Right renal pelvis (tissue), 4 donors: ENCODE results near the gene PKIG. TPM values are rescaled to one million over a fixed set of nuclear protein-coding genes. Genes with fewer than 3 reads are reported as not detected.

Experiments used
- DNase-seq, 4 donors: peaks; one replicate each; pipeline ENCODE4 v3.0.0-alpha.2; 2013; ENCODE audit warnings: low read depth in 4 of 4, low spot score in 3 of 4, missing footprints in 1 of 4
- polyA plus RNA-seq, 4 donors: library from polyadenylated mRNA; unstranded; fragments of 120-200 nt; gene quantifications; one replicate each; pipeline ENCODE4 v1.2.1, GENCODE V29; 2013; ENCODE audit not compliant: insufficient read length in 4 of 4

Gene PKIG
- polyA plus RNA-seq, 4 donors = 61.2 to 73.4 (median 68.2) TPM

DNA sequence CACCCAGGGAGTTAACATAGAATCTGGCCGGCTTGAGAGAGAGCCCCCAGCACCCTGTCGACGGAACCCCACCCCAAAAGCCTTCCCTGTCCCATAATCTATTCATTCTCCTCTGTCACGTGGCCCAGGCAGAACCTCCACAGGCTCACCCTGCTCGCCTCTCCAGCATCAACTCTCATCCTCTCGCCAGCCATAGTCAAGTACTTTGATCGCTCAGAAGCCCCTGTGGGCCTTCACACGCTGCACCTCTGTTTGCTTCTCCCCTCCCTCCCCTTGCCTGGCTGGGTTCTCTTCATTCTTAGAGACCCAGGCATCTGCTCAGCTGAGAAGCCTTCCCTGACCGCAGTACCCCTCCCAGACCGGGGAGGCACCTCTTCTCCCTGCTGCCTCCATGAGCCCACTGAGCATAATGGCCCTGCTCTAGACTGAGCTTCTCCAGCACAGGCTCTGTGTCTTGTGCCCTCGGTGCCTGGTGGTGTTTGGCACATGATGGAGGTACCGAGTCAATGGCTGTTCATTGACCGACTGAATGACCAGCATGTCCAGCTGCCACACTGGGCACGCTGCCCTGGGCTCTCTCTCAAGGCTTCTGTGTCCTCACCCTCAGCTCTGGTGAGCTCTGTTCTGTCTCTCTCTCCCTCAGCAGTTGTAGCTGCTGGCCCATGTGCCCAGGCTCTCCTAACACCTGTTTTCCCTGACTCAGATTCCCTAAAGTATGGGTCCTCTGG lies 33.7 kb downstream of the PKIG start:
- no peak for DNase-seq

GRCh38 chr20:44616604-44616964 lies 34.2 kb downstream of the PKIG start:
- no peak for DNase-seq

GRCh38 chr20:44618318-44618731 lies 35.9 kb downstream of the PKIG start:
- DNase-seq = no peak

GRCh38 chr20:44619294-44619693 lies 36.9 kb downstream of the PKIG start:
- no peak for DNase-seq

DNA sequence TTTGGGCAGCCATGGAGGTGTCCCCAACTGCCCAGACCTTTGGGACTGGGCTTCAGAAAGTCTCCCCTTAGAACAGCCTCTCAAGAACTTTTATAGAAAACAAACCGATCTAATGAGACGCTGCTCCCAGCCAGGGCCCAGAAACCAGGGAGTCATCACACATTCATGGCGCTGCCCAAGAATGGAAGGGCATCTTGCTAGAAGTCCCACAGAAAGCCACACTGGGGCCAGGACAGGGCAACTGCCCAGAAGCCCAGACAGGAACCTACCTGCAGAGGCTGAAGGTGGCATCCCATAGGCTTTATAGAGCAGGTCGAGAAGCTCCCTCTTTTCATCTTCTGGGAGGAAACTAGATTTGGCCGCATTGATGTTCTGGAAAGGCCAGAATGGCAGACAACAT lies 37.7 kb downstream of the PKIG start:
- DNase-seq = no peak

GRCh38 chr20:44621325-44621724 lies 38.9 kb downstream of the PKIG start:
- DNase-seq = no peak

GRCh38 chr20:44621939-44622338 lies 39.6 kb downstream of the PKIG start:
- DNase-seq = no peak

DNA sequence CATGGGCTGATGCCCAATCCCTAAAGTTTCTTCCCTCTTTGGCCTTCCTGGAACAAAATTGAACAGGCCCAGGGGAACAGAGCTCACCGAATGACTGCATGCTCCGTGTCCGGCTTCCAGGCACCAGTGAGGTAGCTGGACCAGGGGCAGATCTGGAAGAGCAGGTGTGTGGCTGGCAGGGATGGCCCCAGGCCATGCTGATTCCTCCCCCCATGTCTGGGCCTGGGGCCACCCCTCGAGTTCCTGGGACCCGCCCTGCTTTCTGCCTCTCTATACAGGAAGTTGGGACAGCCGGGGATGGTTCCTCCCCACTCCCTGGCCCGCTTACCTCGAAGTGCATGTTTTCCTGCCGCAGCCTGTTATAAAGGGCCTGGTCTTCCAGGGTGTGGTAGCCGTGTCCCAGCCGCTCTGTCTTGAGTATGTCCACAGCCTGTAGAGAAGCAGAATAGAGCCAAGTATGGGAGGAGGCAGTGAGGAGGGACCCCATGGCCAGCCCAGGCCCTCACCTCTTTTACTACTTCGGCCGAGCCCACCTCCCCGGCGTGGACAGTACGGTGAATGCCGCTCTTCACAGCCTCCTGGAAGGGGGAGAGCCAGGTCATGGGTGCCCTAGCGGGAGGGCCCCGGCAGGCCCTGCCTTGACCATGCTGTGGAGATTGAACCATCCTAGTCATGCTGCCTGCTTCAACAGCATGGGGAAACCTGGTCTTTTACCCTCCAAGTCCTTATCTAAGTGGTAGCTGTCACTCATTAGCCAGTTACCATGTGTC lies 40.3 kb downstream of the PKIG start:
- no peak for DNase-seq

DNA sequence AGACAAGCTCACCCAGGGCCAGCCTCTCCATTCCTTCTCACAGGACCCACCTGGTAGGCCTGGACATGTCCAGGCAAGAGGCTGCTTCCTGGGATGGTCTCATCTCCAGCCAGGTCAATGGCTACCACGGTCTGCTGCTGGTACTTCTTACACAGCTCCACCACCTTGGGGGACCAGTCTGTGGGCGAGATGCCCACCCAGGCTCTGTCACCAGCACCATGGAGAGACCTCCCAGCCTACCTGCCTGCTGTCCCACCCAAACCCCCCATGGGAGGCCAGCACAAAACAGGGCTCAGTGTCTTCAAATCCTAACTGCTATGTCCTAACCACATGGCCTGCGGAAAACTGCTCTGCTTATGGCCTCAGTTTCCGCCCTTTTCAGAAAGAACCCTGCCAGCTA lies 41.8 kb downstream of the PKIG start:
- no peak for DNase-seq

DNA sequence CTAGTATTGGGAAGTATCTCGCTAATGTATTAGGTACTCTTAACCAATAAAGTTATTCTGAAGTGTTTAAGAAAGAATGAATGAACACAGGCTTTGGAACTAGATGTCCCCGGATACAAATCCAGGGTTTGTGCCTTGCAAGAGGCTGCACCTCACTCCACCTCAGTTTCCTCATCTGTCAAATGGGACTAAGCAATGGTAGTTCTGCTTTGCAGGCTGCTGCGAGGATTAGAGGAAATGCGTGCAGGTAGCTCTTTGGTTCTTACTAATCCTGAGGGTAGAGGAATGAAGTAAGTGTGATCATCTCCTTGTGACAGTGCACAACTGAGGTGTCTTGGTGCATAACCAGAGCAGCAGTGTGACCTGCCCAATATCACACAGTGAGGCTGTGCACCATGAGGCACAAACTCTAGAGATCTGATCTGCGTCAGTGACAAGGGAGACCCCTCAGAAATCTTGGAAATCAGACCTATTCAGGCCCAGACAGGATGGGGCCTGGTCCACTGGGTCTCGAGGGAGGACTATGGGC lies 42.4 kb downstream of the PKIG start:
- no peak for DNase-seq

GRCh38 chr20:44625361-44625760 lies 43.0 kb downstream of the PKIG start:
- DNase-seq = no peak

DNA sequence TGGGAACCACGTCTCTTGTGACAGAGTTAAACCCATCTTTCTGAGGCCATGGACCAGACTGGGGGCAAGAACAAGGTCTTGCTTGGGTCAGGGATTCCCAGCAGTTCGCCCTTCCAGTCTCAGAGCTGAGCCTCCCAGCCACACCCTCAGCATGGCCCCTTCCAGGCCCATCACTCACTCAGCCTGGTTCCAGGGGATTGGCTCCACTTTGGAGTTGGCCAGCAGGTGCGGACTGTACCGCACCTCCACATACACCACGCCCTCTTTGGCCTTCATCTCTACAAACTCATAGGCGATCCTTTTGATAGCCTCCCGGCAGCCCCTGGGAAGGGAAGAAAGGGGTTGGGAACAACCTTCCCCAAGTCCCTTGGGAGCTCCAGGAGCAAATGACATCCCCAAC lies 43.9 kb downstream of the PKIG start:
- DNase-seq = no peak

GRCh38 chr20:44627364-44628010 lies 45.1 kb downstream of the PKIG start:
- no peak for DNase-seq

DNA sequence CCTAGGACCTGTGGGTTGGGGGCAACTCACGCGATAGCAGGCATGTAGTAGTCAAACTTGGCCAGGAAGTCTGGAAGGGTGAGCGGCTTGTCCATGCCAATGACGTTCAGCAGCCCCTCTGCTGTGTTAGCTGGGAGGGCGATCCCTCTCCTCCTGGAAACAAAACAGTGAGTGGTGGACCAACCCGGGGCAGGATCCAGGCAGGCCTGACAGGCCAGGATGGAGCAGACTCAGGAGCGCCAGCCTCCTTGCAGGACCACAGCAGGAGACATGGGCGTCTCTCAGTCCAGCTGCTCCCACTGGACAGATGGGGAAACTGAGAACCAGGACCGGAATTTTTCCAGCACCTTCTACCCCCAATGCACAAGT lies 46.6 kb downstream of the PKIG start:
- no peak for DNase-seq

DNA sequence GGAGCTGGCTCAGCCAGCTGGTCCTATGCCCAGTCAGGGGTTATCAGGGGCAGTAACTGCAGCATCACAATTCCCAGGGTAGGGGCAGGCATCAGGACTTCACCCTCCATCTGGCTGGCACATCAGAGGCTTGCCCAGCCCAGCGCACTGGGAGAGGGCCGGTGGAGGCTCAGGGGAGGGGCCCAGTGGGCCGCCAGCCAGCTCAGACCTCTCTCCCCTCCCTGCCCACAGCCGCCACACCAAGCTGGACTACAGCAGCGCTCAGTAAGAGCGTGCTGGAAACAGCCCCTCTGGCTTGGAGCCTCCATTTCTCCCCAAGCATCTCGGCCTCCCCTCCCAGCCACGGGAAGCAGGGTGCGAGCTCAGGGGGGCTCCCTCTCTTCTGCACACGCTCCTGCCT lies 47.2 kb downstream of the PKIG start:
- DNase-seq = no peak

- no peak for DNase-seq
Measured at GRCh38 chr20:44630297-44630696, 47.9 kb downstream of the PKIG start.

DNA sequence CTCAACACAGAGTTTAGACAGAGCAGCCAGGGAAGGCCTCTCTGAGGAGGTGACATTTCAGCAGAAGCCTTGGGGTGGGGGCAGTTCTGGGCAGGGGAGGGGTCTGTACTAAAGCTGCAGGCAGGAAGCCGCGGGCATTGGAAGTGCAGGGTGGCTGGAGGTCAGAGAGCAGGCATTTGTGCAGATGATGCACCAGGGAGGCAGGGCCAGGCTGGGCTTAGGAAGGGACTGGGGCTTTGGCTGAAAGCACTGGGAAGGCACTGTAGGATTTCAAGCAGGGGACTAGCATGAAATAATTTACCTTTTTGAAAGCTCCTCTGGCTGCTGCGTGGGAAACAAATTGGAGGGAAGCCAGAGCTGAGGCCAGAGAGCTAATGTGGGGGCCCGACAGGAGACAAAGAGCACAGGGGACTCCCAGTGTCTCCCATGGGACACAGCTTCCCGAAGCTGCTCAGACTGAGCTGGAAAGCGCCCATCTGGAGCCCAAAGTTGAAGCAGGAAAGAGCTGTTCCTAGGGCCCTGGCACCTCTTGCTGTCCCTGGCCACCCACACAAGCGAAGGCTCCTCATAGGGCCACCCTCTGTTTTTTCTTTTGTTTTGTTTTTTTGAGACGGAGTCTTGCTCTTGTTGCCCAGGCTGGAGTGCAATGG lies 49.8 kb downstream of the PKIG start:
- DNase-seq = no peak

- DNase-seq = no peak
Measured at GRCh38 chr20:44633187-44633810, 50.9 kb downstream of the PKIG start.

DNA sequence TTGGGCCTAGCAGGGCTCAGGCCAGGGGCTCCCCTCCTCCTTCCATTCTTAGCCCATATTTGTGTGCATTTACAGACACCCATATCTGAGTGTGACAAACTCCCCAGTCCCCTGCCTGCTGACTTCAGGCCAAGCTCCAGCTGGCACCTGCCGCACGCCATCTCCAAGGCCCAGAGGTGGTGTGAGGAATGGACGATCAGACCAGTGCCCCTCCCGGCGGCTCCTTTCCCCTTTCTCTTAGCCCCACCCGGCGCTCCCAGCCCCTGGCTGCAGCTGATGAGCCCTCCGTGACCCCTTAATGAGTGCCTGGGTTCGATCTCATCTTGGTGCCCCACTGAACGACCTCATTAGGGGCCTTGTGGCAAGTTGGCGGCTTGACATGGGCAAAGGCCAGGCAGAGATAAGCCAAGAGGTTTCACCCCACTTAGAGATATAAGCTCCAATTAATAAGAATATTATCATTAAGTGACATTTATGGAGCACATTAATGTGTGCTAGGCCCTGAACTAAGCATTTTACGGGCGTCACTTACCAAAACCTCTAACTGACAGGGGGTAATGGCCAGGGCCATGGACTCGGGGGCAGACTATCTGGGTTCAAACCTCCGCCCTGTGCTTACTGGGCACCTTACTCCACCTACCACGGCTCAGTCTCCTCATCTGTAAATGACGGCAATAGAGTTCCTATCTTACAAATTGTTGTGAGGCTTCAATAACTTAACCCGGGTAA lies 51.7 kb downstream of the PKIG start:
- no peak for DNase-seq

DNA sequence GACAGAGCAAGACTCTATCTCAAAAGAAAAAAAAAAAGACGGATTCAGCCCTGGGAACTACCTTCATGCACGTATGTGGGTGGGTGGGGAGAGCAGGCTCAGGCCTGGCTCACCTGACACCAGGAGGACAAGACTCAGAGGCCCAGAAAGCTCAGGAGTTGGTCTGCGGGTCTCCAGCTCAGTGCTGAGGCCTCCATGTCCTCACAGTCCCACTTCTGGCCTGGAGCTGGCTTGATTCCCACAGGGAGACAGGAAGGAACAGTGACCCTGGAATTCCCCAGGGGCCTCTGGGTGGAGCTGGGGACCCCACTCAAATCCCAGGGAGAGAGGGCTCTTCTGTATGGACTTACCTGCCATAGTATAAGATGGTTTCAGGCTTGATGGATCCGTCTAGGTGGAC lies 53.5 kb downstream of the PKIG start:
- DNase-seq = no peak
